Measurements from ENCODE around the gene NLRP1. TPM values are rescaled to one million over a fixed set of nuclear protein-coding genes. Genes with fewer than 3 reads are reported as not detected.

The NLRP1 gene
- total and polyA plus RNA-seq, 10 of the 15 experiments (the other 5 are each of a cell fraction or from before 2014, with no cell fraction given): 2.8 to 21.8 (median 11.9) TPM

- Histone ChIP-seq H4K20me1 (ENCODE audit: control insufficient read depth, insufficient read depth) (no peaks in the 10 kb centered on the region), H3K27me3 (replicated peaks in 1 of 2; ENCODE audit: control insufficient read depth in 2 of 2, insufficient read depth in 2 of 2, low read length in 1 of 2) (no peaks in the 10 kb centered on the region), H3K9me3 (replicated peaks; ENCODE audit: control insufficient read depth, insufficient read depth, low read length) (no peaks in the 10 kb centered on the region; the same call in 2 of the 3 replicates), H3K4me2 (ENCODE audit: control insufficient read depth, insufficient read depth) (no peak overlapping the region), H3K36me3 (ENCODE audit: control insufficient read depth in 2 of 2, insufficient read depth in 2 of 2, low read length in 1 of 2) (no peaks in the 10 kb centered on the region), H3K4me3 (no peak overlapping the region), H2AFZ (ENCODE audit: control insufficient read depth, low read depth, low read length) (no peak overlapping the region), H3K9ac (ENCODE audit: control insufficient read depth, insufficient read depth, low read length) (no peak overlapping the region), H3K79me2 (ENCODE audit: control insufficient read depth, insufficient read depth, low read length) (no peaks in the 10 kb centered on the region), H3K4me1 (ENCODE audit: control insufficient read depth, insufficient read depth, low read length) (peaks cover 13% of the 10 kb centered on the region), H3K27ac (ENCODE audit: control insufficient read depth, insufficient read depth) (no peak overlapping the region)
- RAD21 ChIA-PET (ENCODE audit: unreplicated experiment): no interaction called here
- no peak for TF ChIP-seq POLR2AphosphoS2 (IDR thresholded peaks at IDR 0.05; ENCODE audit: low read depth, low read length)
- no peak for TF ChIP-seq NRF1 (conservative IDR thresholded peaks at IDR 0.05; ENCODE audit: low read depth, low read length)
- TF ChIP-seq ZBTB11 (CRISPR knock-in tag; IDR thresholded peaks at IDR 0.05): no peak
- no peak for TF ChIP-seq RELB (IDR thresholded peaks at IDR 0.05; ENCODE audit: low read depth)
- FAIRE-seq (no peak), ATAC-seq (no peak), DNase-seq (ENCODE audit: low read depth, low spot score) (no peak)
- POLR2A ChIA-PET: no interaction called here
- BruUV-seq (replicated peaks): no TSS peak
- WGBS (ENCODE audit: insufficient coverage, insufficient replicate concordance, low lambda C conversion rate, missing lambda C conversion rate): 44% methylated on average over 3 of the region's 3 CpGs
- intact Hi-C loops (cut with micrococcal nuclease; ENCODE audit: unreplicated experiment) (no loop called here), in situ Hi-C loops (cut with MboI) (no loop called here)
- SMC1A ChIA-PET (ENCODE audit: uncharacterized antibody, unreplicated experiment): no interaction called here
- CTCF ChIA-PET: interaction anchor here (0.6 kb wide), 1 partner anchor 1549 kb away, joined by 4 read pairs; no protein-coding TSS in a partner anchor
These were observed 23.6 kb upstream of the NLRP1 start for GRCh38 chr17:5607946-5608345.
